Esophagus squamous epithelium (tissue), 5 donors: ENCODE results near the gene ZYX. TPM values are rescaled to one million over a fixed set of nuclear protein-coding genes. Genes with fewer than 3 reads are reported as not detected.

ENCODE experiments used
- DNase-seq: peaks from one replicate; lab custom pipeline; 2025; lab: John Stamatoyannopoulos, UW
- H3K27ac ChIP-seq, 4 donors: fragments of 200-600 bp; sonication (generic); one replicate each; pipeline ENCODE4 v1.5.1; 2016 to 2019; ENCODE audit warnings: mild to moderate bottlenecking in 1 of 4
- H3K27me3 ChIP-seq, 4 donors: fragments of 200-600 bp; sonication (generic); 1 replicate in 3 of 4; 2 replicates in 1 of 4; pipeline versions ENCODE4 v1.5.1 to v1.6.0; 2017 to 2021; ENCODE audit warnings: antibody characterized with exemption in 1 of 4
- H3K36me3 ChIP-seq, 3 donors: fragments of 200-600 bp; sonication (generic); one replicate each; pipeline ENCODE4 v1.5.1; 2016 to 2019
- H3K4me1 ChIP-seq, 3 donors: fragments of 200-600 bp; sonication (generic); one replicate each; pipeline ENCODE4 v1.5.1; 2017 to 2019
- H3K4me3 ChIP-seq, 4 donors: fragments of 200-600 bp; sonication (generic); 1 replicate in 3 of 4; 2 replicates in 1 of 4; pipeline ENCODE4 v1.5.1; 2016 to 2019; ENCODE audit warnings: mild to moderate bottlenecking in 2 of 4, moderate library complexity in 1 of 4
- H3K9me3 ChIP-seq, 3 donors: fragments of 200-600 bp; sonication (generic); one replicate each; pipeline ENCODE4 v1.5.1; 2016 to 2019
- CTCF ChIP-seq, 6 experiments: fragments of 450-650 bp in 4 of 6; fragments of 200-600 bp in 2 of 6; sonication (generic) in 2 of 6; IDR thresholded peaks; one replicate each; pipeline ENCODE4 v1.5.1; 2016 to 2019; ENCODE audit warnings: antibody characterized with exemption in 6 of 6, mild to moderate bottlenecking in 4 of 6, moderate library complexity in 4 of 6
- POLR2A ChIP-seq, 4 donors: fragments of 450-650 bp; IDR thresholded peaks; one replicate each; pipeline ENCODE4 v1.6.1; 2017; ENCODE audit warnings: antibody characterized with exemption in 4 of 4, mild to moderate bottlenecking in 4 of 4, moderate library complexity in 3 of 4
- WGBS, 2 donors: methylation state at CpG; one replicate each; pipeline ENCODE4 v1.1.5; 2018; 5-methylcytosine and 5-hydroxymethylcytosine counted together
- intact Hi-C: fragments of 100-400 bp; cut with DNase I; formaldehyde crosslinking; loops from one replicate; pipeline ENCODE4 v1.15.0; 2022
- total RNA-seq, 4 donors: library from RNA; depleted of rRNA; stranded (reverse); fragments of >200 nt; gene quantifications; one replicate each; pipeline ENCODE4 v1.1.0, GENCODE V29; 2016
- donor health status: DM: yes; HTN: yes; CAD: no.

ZYX gene
- total RNA-seq, 4 donors from 2014 or later = 40.2 to 78.8 (median 68.6) TPM

GRCh38 chr7:143345428-143345900, 35.7 kb upstream of the ZYX start:
- H3K9me3 ChIP-seq = no peaks in the 10 kb centered on the region
- peaks cover 0 to 10% (median 0%) of the 10 kb centered on the region in 3 donors for H3K4me1 ChIP-seq
- 11 to 13% methylated on average over 6 to 10 of the region's 35 CpGs for WGBS, 2 donors
- H3K27me3 ChIP-seq = peaks cover 0 to 37% (median 0%) of the 10 kb centered on the region in 4 donors
- peak overlapping the region in 2 of 4 donors; percentile 4 to 38 for H3K27ac ChIP-seq
- H3K36me3 ChIP-seq = no peaks in the 10 kb centered on the region
- intact Hi-C loops = no loop called here
- no peak for DNase-seq
- TF ChIP-seq CTCF (IDR thresholded peaks at IDR 0.05) (peak; percentile 49 to 71 (median 56)), POLR2A (IDR thresholded peaks at IDR 0.05) (no peak)
- peak overlapping the region; percentile 15 to 58 (median 30) for H3K4me3 ChIP-seq

- Histone ChIP-seq H3K27me3 (peaks cover 0 to 37% (median 0%) of the 10 kb centered on the region in 4 donors), H3K27ac (no peak overlapping the region), H3K4me1 (peaks cover 0 to 10% (median 0%) of the 10 kb centered on the region in 3 donors), H3K9me3 (no peaks in the 10 kb centered on the region), H3K36me3 (no peaks in the 10 kb centered on the region), H3K4me3 (no peak overlapping the region)
- WGBS, 2 donors = 100% methylated on average over 1 to 2 of the region's 4 CpGs
- TF ChIP-seq CTCF (IDR thresholded peaks at IDR 0.05) = no peak
- TF ChIP-seq POLR2A (IDR thresholded peaks at IDR 0.05) = no peak
- no peak for DNase-seq
- intact Hi-C loops = no loop called here
These were observed 35.1 kb upstream of the ZYX start for GRCh38 chr7:143346018-143346417.

GRCh38 chr7:143347950-143348349, 33.2 kb upstream of the ZYX start:
- no peak for DNase-seq
- Histone ChIP-seq H3K9me3 (no peaks in the 10 kb centered on the region), H3K27me3 (peaks cover 0 to 31% (median 0%) of the 10 kb centered on the region in 4 donors), H3K4me1 (peaks cover 0 to 10% (median 0%) of the 10 kb centered on the region in 3 donors), H3K27ac (no peak overlapping the region), H3K4me3 (no peak overlapping the region), H3K36me3 (no peaks in the 10 kb centered on the region)
- intact Hi-C loops = no loop called here
- no peak for TF ChIP-seq POLR2A (IDR thresholded peaks at IDR 0.05)
- TF ChIP-seq CTCF (IDR thresholded peaks at IDR 0.05) = no peak
- 60 to 75% methylated on average over 5 of the region's 5 CpGs for WGBS, 2 donors

- no peaks in the 10 kb centered on the region for H3K4me1 ChIP-seq
- intact Hi-C loops = no loop called here
- H3K36me3 ChIP-seq = no peaks in the 10 kb centered on the region
- H3K9me3 ChIP-seq = no peaks in the 10 kb centered on the region
- no peak overlapping the region for H3K27ac ChIP-seq
- no peak for DNase-seq
- no peak for TF ChIP-seq POLR2A (IDR thresholded peaks at IDR 0.05)
- no peak for TF ChIP-seq CTCF (IDR thresholded peaks at IDR 0.05)
- no peak overlapping the region for H3K4me3 ChIP-seq
- 62 to 68% methylated on average over 5 of the region's 5 CpGs for WGBS, 2 donors
- H3K27me3 ChIP-seq = peaks cover 0 to 9% (median 0%) of the 10 kb centered on the region in 4 donors
These were observed 30.1 kb upstream of the ZYX start for GRCh38 chr7:143351060-143351459.

GRCh38 chr7:143351574-143351973, 29.6 kb upstream of the ZYX start:
- no peak overlapping the region for H3K27ac ChIP-seq
- 81 to 93% methylated on average over 3 to 6 of the region's 9 CpGs for WGBS, 2 donors
- no peak for DNase-seq
- H3K36me3 ChIP-seq = no peaks in the 10 kb centered on the region
- TF ChIP-seq POLR2A (IDR thresholded peaks at IDR 0.05) (no peak), CTCF (IDR thresholded peaks at IDR 0.05) (no peak)
- no peaks in the 10 kb centered on the region for H3K4me1 ChIP-seq
- intact Hi-C loops = no loop called here
- no peak overlapping the region for H3K4me3 ChIP-seq
- H3K27me3 ChIP-seq = peaks cover 0 to 4% (median 0%) of the 10 kb centered on the region in 4 donors
- no peaks in the 10 kb centered on the region for H3K9me3 ChIP-seq
